Suprapubic skin (tissue), 4 donors: ENCODE results near the gene MAP3K15. TPM values are rescaled to one million over a fixed set of nuclear protein-coding genes. Genes with fewer than 3 reads are reported as not detected.

ENCODE experiments used
- DNase-seq, 2 donors: peaks; one replicate each; pipeline ENCODE4 v3.0.0-alpha.2; 2019; ENCODE audit warnings: low spot score in 2 of 2
- H3K27ac ChIP-seq: fragments of 200-600 bp; sonication (generic); one replicate; pipeline ENCODE4 v1.5.1; 2019
- H3K27me3 ChIP-seq: fragments of 200-600 bp; sonication (generic); one replicate; pipeline ENCODE4 v1.5.1; 2019
- H3K36me3 ChIP-seq: fragments of 200-600 bp; sonication (generic); one replicate; pipeline ENCODE4 v1.5.1; 2019
- H3K4me1 ChIP-seq: fragments of 200-600 bp; sonication (generic); one replicate; pipeline ENCODE4 v1.5.1; 2019
- H3K4me3 ChIP-seq: fragments of 200-600 bp; sonication (generic); one replicate; pipeline ENCODE4 v1.5.1; 2019; ENCODE audit warnings: mild to moderate bottlenecking
- H3K9me3 ChIP-seq: fragments of 200-600 bp; sonication (generic); one replicate; pipeline ENCODE4 v1.5.1; 2019
- CTCF ChIP-seq, 2 donors: fragments of 200-600 bp in 1 of 2; fragments of 450-650 bp in 1 of 2; sonication (generic) in 1 of 2; IDR thresholded peaks; one replicate each; pipeline ENCODE4 v1.5.1; 2016 to 2019; ENCODE audit warnings: antibody characterized with exemption in 2 of 2, mild to moderate bottlenecking in 1 of 2, moderate library complexity in 1 of 2
- EP300 ChIP-seq: sonication (generic); formaldehyde crosslinking; IDR thresholded peaks from one replicate; pipeline ENCODE4 v1.6.1; 2017; ENCODE audit warnings: antibody characterized with exemption
- POLR2A ChIP-seq, 2 donors: fragments of 450-650 bp; IDR thresholded peaks; one replicate each; pipeline ENCODE4 v1.6.1; 2017; ENCODE audit warnings: antibody characterized with exemption in 2 of 2, mild to moderate bottlenecking in 2 of 2, moderate library complexity in 2 of 2
- POLR2AphosphoS5 ChIP-seq, 3 donors: sonication (generic); formaldehyde crosslinking; IDR thresholded peaks; one replicate each; pipeline ENCODE4 v1.6.1; 2017; ENCODE audit warnings: antibody characterized with exemption in 3 of 3
- WGBS: methylation state at CpG from one replicate; pipeline ENCODE4 v1.1.5; 2018; 5-methylcytosine and 5-hydroxymethylcytosine counted together
- total RNA-seq, 4 donors: library from RNA; depleted of rRNA; stranded (reverse); fragments of >200 nt; gene quantifications; one replicate each; pipeline ENCODE4 v1.1.0, GENCODE V29; 2016

MAP3K15 gene
- total RNA-seq, 4 donors from 2014 or later: not detected

- DNase-seq: no peak
- WGBS: 71% methylated on average over 16 of the region's 16 CpGs
Measured at GRCh38 chrX:19334945-19335626, 180.2 kb downstream of the MAP3K15 start.

GRCh38 chrX:19332983-19333382 is 182.3 kb downstream of the MAP3K15 start:
- no peak for TF ChIP-seq POLR2A (IDR thresholded peaks at IDR 0.05)
- no peak for TF ChIP-seq CTCF (IDR thresholded peaks at IDR 0.05)
- TF ChIP-seq EP300: no peak
- TF ChIP-seq POLR2AphosphoS5 (IDR thresholded peaks at IDR 0.05): no peak
- Histone ChIP-seq H3K9me3 (peaks cover 6% of the 10 kb centered on the region), H3K36me3 (no peaks in the 10 kb centered on the region), H3K4me3 (no peak overlapping the region), H3K27ac (no peak overlapping the region), H3K27me3 (no peaks in the 10 kb centered on the region), H3K4me1 (no peaks in the 10 kb centered on the region)
- no peak for DNase-seq
- WGBS: 37% methylated on average over 2 of the region's 5 CpGs

More at GRCh38 chrX:19334945-19335626, 180.2 kb downstream of the MAP3K15 start:
- H3K27ac ChIP-seq: no peak overlapping the region
- TF ChIP-seq EP300: no peak
- no peak for TF ChIP-seq POLR2A (IDR thresholded peaks at IDR 0.05)
- TF ChIP-seq CTCF (IDR thresholded peaks at IDR 0.05): no peak
- no peak for TF ChIP-seq POLR2AphosphoS5 (IDR thresholded peaks at IDR 0.05)
- no peak overlapping the region for H3K4me3 ChIP-seq
- H3K36me3 ChIP-seq: no peaks in the 10 kb centered on the region
- H3K9me3 ChIP-seq: peaks cover 6% of the 10 kb centered on the region
- no peaks in the 10 kb centered on the region for H3K4me1 ChIP-seq
- H3K27me3 ChIP-seq: no peaks in the 10 kb centered on the region

GRCh38 chrX:19331831-19332230 is 183.5 kb downstream of the MAP3K15 start:
- no peak for TF ChIP-seq EP300
- no peak for TF ChIP-seq CTCF (IDR thresholded peaks at IDR 0.05)
- TF ChIP-seq POLR2A (IDR thresholded peaks at IDR 0.05): no peak
- TF ChIP-seq POLR2AphosphoS5 (IDR thresholded peaks at IDR 0.05): no peak
- H3K4me1 ChIP-seq: no peaks in the 10 kb centered on the region
- DNase-seq: no peak
- 85% methylated on average over 10 of the region's 10 CpGs for WGBS
- no peaks in the 10 kb centered on the region for H3K27me3 ChIP-seq
- H3K36me3 ChIP-seq: no peaks in the 10 kb centered on the region
- no peak overlapping the region for H3K27ac ChIP-seq
- peaks cover 6% of the 10 kb centered on the region for H3K9me3 ChIP-seq
- H3K4me3 ChIP-seq: no peak overlapping the region

GRCh38 chrX:19326567-19326966 is 188.7 kb downstream of the MAP3K15 start:
- WGBS: 84% methylated on average over 2 of the region's 2 CpGs
- no peaks in the 10 kb centered on the region for H3K9me3 ChIP-seq
- H3K36me3 ChIP-seq: no peaks in the 10 kb centered on the region
- no peak overlapping the region for H3K4me3 ChIP-seq
- H3K27me3 ChIP-seq: no peaks in the 10 kb centered on the region
- DNase-seq: no peak
- no peaks in the 10 kb centered on the region for H3K4me1 ChIP-seq
- TF ChIP-seq POLR2AphosphoS5 (IDR thresholded peaks at IDR 0.05) (no peak), POLR2A (IDR thresholded peaks at IDR 0.05) (no peak), EP300 (no peak), CTCF (IDR thresholded peaks at IDR 0.05) (no peak)
- H3K27ac ChIP-seq: no peak overlapping the region

Other genes with a start within 250 kb of the MAP3K15 start
- gene PDHA1, start 171.6 kb downstream of the MAP3K15 start, total RNA-seq: 100 to 1,000 TPM in 2 of 4 donors, 10 to 100 TPM in 2; 56.4 to 137 (median 105) TPM